GM12801 (cell line): Measurements from ENCODE around the gene EXOSC7.

ENCODE experiments used
- TF ChIP-seq, protein P1 (sequence below): IDR thresholded peaks from one replicate; pipeline ENCODE4 v1.5.1; 2011; ENCODE audit warnings: control low read depth; ENCODE audit not compliant: insufficient read length; ENCODE audit errors: extremely low read depth

The EXOSC7 gene

GRCh38 chr3:45017821-45018220, 41.8 kb downstream of the EXOSC7 start:
- TF ChIP-seq, protein P1, sequence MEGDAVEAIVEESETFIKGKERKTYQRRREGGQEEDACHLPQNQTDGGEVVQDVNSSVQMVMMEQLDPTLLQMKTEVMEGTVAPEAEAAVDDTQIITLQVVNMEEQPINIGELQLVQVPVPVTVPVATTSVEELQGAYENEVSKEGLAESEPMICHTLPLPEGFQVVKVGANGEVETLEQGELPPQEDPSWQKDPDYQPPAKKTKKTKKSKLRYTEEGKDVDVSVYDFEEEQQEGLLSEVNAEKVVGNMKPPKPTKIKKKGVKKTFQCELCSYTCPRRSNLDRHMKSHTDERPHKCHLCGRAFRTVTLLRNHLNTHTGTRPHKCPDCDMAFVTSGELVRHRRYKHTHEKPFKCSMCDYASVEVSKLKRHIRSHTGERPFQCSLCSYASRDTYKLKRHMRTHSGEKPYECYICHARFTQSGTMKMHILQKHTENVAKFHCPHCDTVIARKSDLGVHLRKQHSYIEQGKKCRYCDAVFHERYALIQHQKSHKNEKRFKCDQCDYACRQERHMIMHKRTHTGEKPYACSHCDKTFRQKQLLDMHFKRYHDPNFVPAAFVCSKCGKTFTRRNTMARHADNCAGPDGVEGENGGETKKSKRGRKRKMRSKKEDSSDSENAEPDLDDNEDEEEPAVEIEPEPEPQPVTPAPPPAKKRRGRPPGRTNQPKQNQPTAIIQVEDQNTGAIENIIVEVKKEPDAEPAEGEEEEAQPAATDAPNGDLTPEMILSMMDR, result no peak

DNA sequence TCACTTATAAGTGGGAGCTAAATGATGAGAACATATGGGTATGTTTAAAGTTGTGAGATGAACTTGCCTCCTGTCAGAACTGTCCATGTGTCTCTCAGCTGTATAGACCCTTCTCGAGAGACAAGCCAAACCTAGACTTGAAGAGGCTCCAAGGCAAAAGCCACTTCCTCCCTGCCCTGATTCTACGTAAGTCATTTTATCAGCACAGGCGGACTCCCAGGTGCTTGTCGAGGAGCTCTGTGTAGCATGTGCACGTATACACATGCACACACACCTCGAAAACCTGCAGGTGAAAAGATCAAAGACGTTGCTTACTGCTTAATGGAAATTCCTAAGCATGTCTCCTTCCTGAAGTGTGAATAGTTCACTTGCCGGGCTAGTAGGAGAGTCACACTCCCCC, 44.5 kb downstream of the EXOSC7 start:
- TF ChIP-seq, protein P1, result no peak

GRCh38 chr3:45021524-45022297, 45.7 kb downstream of the EXOSC7 start:
- TF ChIP-seq, protein P1, result no peak

GRCh38 chr3:45023675-45024074, 47.6 kb downstream of the EXOSC7 start:
- TF ChIP-seq, protein P1, result no peak

GRCh38 chr3:45024542-45025255, 48.7 kb downstream of the EXOSC7 start:
- TF ChIP-seq, protein P1, result no peak

GRCh38 chr3:45026038-45026437, 50.0 kb downstream of the EXOSC7 start, which contains the start of gene CLEC3B:
CLEC3B (plus strand) TSS chr3:45026303; CDS start chr3:45026363, 60 bp downstream.
- TF ChIP-seq, protein P1, result no peak

DNA sequence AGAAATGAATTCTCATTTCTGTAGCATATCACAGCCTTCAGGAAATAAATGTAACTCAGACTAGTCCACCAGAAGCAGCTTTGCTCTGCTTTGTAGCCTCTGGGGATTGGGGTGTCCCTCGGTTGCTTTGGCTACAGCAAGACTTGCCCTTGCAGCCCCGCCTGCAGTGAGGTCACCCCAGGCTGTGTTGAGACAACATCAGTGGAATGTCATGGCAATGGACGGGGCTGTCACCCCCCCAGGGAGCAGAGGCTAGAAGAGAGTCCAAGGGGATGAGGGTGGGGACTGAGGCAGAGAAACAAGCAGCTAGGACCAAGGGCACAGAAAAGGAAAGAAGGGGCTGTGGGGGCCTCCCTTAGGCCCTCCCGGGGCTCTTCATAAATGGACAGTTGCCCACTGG, 50.9 kb downstream of the EXOSC7 start:
- TF ChIP-seq, protein P1, result no peak
